ENCODE results near the gene CPA4. TPM values are rescaled to one million over a fixed set of nuclear protein-coding genes. Genes with fewer than 3 reads are reported as not detected.
A peak's percentile ranks its signal among the peaks of the same experiment; 100 is the strongest.

Gene CPA4
- total RNA-seq, 4 donors from 2014 or later: not detected

- Histone ChIP-seq H3K9me3 (no peaks in the 10 kb centered on the region), H3K36me3 (no peaks in the 10 kb centered on the region), H3K27ac (no peak overlapping the region), H3K4me3 (replicated peaks in 1 of 3) (no peak overlapping the region), H3K4me1 (peaks cover 9 to 27% of the 10 kb centered on the region in 2 donors), H3K27me3 (no peaks in the 10 kb centered on the region)
- DNase-seq: no peak
- TF ChIP-seq POLR2A (IDR thresholded peaks at IDR 0.05): no peak
- TF ChIP-seq, protein P1, sequence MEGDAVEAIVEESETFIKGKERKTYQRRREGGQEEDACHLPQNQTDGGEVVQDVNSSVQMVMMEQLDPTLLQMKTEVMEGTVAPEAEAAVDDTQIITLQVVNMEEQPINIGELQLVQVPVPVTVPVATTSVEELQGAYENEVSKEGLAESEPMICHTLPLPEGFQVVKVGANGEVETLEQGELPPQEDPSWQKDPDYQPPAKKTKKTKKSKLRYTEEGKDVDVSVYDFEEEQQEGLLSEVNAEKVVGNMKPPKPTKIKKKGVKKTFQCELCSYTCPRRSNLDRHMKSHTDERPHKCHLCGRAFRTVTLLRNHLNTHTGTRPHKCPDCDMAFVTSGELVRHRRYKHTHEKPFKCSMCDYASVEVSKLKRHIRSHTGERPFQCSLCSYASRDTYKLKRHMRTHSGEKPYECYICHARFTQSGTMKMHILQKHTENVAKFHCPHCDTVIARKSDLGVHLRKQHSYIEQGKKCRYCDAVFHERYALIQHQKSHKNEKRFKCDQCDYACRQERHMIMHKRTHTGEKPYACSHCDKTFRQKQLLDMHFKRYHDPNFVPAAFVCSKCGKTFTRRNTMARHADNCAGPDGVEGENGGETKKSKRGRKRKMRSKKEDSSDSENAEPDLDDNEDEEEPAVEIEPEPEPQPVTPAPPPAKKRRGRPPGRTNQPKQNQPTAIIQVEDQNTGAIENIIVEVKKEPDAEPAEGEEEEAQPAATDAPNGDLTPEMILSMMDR (IDR thresholded peaks at IDR 0.05): no peak
- WGBS, 2 donors: 95 to 99% methylated on average over 10 of the region's 10 CpGs
- intact Hi-C loops (cut with DNase I): no loop called here
Measured at GRCh38 chr7:130362251-130362816, 69.4 kb downstream of the CPA4 start.

DNA sequence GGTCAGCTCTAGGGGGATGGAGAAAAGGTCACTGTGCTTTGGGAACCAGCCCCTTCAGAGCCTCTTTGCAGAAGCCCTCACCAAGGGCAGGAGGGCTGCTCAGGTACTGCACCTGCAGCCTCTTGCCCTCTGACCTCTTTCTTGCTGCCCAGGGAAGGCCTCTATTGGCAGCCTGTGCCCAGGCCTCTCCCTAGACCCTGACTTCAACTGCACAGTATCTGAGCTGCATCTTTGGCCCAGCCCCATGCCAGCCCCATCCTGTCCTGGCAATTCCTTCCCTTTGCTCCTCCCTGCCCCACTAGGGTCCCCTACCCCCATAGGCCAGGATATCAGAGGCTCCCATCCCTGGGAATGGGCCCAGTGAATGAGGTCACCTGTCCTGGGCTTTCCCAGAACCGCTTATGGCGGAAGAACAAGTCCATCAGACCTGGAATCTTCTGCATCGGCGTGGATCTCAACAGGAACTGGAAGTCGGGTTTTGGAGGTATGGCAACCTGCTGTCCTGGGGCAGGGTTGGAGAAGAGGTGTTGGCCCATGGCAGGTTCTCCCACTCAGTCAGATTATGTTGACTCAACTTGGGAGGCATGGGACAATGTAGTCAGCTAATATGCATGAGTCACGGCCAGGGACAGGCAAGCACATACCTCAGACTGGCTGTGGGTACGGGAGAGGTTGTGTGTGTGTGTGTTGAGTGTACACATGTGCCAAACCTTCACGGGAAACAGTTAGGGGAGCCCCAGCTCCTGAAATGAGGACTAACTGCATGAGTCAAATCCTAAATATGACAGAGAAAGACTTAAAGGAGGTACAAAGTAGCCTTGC, 70.3 kb downstream of the CPA4 start:
- Histone ChIP-seq H3K9me3 (no peaks in the 10 kb centered on the region), H3K27ac (no peak overlapping the region), H3K27me3 (no peaks in the 10 kb centered on the region), H3K36me3 (no peaks in the 10 kb centered on the region), H3K4me3 (replicated peaks in 1 of 3) (no peak overlapping the region), H3K4me1 (peaks cover 9 to 27% of the 10 kb centered on the region in 2 donors)
- DNase-seq: no peak
- no peak for TF ChIP-seq POLR2A (IDR thresholded peaks at IDR 0.05)
- TF ChIP-seq, protein P1 (IDR thresholded peaks at IDR 0.05): no peak
- intact Hi-C loops (cut with DNase I): no loop called here
- 82 to 87% methylated on average over 8 of the region's 8 CpGs for WGBS, 2 donors

- no peak for DNase-seq
- peaks cover 9 to 27% of the 10 kb centered on the region in 2 donors for H3K4me1 ChIP-seq
- no peaks in the 10 kb centered on the region for H3K27me3 ChIP-seq
- no peak overlapping the region for H3K4me3 ChIP-seq (replicated peaks in 1 of 3)
- no peaks in the 10 kb centered on the region for H3K9me3 ChIP-seq
- TF ChIP-seq, protein P1 (IDR thresholded peaks at IDR 0.05): no peak
- no peak for TF ChIP-seq POLR2A (IDR thresholded peaks at IDR 0.05)
- 95 to 97% methylated on average over 4 of the region's 4 CpGs for WGBS, 2 donors
- H3K27ac ChIP-seq: peak overlapping the region in 2 of 3 donors; percentile 52 to 68
- H3K36me3 ChIP-seq: no peaks in the 10 kb centered on the region
- intact Hi-C loops (cut with DNase I): no loop called here
Measured at GRCh38 chr7:130364451-130364850, 71.5 kb downstream of the CPA4 start.

DNA sequence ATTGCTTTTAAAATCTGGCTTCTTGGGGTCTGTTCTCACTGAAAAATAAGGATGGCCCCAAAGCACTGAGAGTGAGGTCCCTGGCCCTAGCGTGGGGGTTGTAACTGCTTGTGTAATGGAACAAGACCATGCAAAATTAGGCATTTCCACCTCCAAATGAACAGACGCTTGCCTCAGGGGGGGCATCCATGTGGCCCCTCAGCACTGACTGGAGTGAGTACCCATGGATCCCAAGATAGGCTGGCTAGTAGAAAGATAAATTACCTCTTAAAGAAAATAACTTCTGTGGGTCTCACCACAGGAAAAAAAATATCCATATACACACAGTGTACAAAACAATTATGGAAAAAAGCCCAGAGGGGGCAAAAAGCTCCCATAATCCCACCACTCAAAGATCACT, 72.1 kb downstream of the CPA4 start:
- DNase-seq: no peak
- no peak overlapping the region for H3K4me3 ChIP-seq (replicated peaks in 1 of 3)
- intact Hi-C loops (cut with DNase I): no loop called here

More for the DNA sequence above, 72.1 kb downstream of the CPA4 start:
- peak overlapping the region; percentile 52 to 68 (median 59) for H3K27ac ChIP-seq
- 66 to 86% methylated on average over 2 of the region's 2 CpGs for WGBS, 2 donors
- H3K36me3 ChIP-seq: no peaks in the 10 kb centered on the region
- no peaks in the 10 kb centered on the region for H3K27me3 ChIP-seq
- TF ChIP-seq, protein P1 (IDR thresholded peaks at IDR 0.05): no peak
- no peak for TF ChIP-seq POLR2A (IDR thresholded peaks at IDR 0.05)
- H3K4me1 ChIP-seq: peaks cover 9 to 29% of the 10 kb centered on the region in 2 donors
- H3K9me3 ChIP-seq: no peaks in the 10 kb centered on the region
